BJ (cell line): ENCODE results near the gene PRIMPOL. TPM values are rescaled to one million over a fixed set of nuclear protein-coding genes. Genes with fewer than 3 reads are reported as not detected.
"Not testable (repeated sequence)": the region's sequence is repeated elsewhere in the genome, so short reads cannot be mapped to it uniquely, and the experiment has no call there.

Source experiments
- CTCF ChIA-PET: fragments of 350-600 bp; formaldehyde crosslinking; extraction: SDS; loops from one replicate; lab custom pipeline; 2021; ENCODE audit warnings: antibody characterized with exemption, inconsistent platforms; lab: Yijun Ruan, JAX
- POLR2A ChIA-PET: fragments of 300-600 bp; sonication (Branson Sonifier 250); formaldehyde crosslinking; extraction: SDS; loops from one replicate; lab custom pipeline; 2021; ENCODE audit warnings: antibody characterized with exemption; lab: Charles Lee
- DNase-seq: peaks from one replicate; pipeline ENCODE4 v3.0.0-alpha.2; 2011; ENCODE audit warnings: low read depth
- H3K27me3 ChIP-seq: 2 replicates; pipeline ENCODE4 v1.6.0; 2011; ENCODE audit warnings: low read length; ENCODE audit not compliant: control insufficient read depth, insufficient read depth
- H3K36me3 ChIP-seq: 2 replicates; pipeline ENCODE4 v1.5.1; 2011; ENCODE audit warnings: low read length; ENCODE audit not compliant: control insufficient read depth, insufficient read depth
- H3K4me3 ChIP-seq: 2 replicates; pipeline ENCODE4 v1.5.1; 2011; ENCODE audit warnings: low read depth, mild to moderate bottlenecking, control low read depth, low read length
- polyA plus RNA-seq: library from polyadenylated mRNA; depleted of rRNA; stranded (reverse); fragments of >200 nt; gene quantifications from 2 replicates; pipeline ENCODE4 v1.2.3, GENCODE V29; 2011
- TF ChIP-seq, protein P1 (sequence below): IDR thresholded peaks from 2 replicates; pipeline ENCODE4 v1.5.1; 2011; ENCODE audit warnings: low read depth, mild to moderate bottlenecking, control low read depth, inconsistent platforms, low read length, moderate library complexity; ENCODE audit not compliant: insufficient read depth

PRIMPOL gene
- polyA plus RNA-seq, 1 experiment, result 6.0 TPM

DNA sequence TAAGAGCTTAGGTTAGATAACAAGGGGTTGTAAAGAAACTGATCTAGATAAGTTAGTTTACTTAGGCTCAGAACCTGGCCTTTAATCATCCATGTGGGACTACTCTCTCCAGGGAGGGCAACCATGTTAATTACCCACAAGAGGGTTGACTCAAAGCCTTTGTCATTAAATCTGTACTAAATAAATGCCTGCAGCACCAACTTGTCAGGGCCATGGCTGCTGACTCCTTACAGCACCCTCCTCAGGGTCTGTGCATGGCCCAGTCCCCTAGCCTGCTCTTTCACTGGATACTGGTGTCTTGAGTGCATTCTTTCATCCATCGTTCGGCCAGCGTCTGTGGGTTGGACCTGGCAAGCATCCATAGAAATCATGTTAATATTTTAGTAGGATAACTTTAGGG, 35.0 kb upstream of the PRIMPOL start:
- POLR2A ChIA-PET, result no interaction called here
- CTCF ChIA-PET, result no interaction called here
- TF ChIP-seq, protein P1, sequence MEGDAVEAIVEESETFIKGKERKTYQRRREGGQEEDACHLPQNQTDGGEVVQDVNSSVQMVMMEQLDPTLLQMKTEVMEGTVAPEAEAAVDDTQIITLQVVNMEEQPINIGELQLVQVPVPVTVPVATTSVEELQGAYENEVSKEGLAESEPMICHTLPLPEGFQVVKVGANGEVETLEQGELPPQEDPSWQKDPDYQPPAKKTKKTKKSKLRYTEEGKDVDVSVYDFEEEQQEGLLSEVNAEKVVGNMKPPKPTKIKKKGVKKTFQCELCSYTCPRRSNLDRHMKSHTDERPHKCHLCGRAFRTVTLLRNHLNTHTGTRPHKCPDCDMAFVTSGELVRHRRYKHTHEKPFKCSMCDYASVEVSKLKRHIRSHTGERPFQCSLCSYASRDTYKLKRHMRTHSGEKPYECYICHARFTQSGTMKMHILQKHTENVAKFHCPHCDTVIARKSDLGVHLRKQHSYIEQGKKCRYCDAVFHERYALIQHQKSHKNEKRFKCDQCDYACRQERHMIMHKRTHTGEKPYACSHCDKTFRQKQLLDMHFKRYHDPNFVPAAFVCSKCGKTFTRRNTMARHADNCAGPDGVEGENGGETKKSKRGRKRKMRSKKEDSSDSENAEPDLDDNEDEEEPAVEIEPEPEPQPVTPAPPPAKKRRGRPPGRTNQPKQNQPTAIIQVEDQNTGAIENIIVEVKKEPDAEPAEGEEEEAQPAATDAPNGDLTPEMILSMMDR, result no peak
- DNase-seq, result no peak
- Histone ChIP-seq H3K36me3 (no peaks in the 10 kb centered on the region), H3K4me3 (no peak overlapping the region), H3K27me3 (no peaks in the 10 kb centered on the region)

DNA sequence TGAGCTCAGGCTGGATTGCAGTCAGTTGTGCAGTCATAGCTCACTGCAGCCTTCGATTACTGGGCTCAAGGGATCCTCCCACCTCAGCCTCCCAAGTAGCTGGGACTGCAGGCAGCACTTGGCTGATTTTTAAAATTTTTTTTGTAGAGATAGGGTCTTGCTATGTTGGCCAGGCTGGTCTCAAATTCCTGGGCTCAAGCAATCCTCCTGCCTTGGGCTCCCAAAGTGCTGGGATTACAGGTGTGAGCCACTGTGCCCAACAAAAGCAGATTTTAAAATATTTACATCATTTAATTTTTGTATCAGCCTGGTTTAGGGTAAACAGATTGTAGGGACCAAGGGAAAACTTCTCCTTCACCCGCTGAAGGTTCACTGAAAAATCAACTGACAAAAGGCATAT, 33.4 kb upstream of the PRIMPOL start:
- POLR2A ChIA-PET, H3K27me3 ChIP-seq, DNase-seq, H3K4me3 ChIP-seq, H3K36me3 ChIP-seq, CTCF ChIA-PET: not testable (repeated sequence)

DNA sequence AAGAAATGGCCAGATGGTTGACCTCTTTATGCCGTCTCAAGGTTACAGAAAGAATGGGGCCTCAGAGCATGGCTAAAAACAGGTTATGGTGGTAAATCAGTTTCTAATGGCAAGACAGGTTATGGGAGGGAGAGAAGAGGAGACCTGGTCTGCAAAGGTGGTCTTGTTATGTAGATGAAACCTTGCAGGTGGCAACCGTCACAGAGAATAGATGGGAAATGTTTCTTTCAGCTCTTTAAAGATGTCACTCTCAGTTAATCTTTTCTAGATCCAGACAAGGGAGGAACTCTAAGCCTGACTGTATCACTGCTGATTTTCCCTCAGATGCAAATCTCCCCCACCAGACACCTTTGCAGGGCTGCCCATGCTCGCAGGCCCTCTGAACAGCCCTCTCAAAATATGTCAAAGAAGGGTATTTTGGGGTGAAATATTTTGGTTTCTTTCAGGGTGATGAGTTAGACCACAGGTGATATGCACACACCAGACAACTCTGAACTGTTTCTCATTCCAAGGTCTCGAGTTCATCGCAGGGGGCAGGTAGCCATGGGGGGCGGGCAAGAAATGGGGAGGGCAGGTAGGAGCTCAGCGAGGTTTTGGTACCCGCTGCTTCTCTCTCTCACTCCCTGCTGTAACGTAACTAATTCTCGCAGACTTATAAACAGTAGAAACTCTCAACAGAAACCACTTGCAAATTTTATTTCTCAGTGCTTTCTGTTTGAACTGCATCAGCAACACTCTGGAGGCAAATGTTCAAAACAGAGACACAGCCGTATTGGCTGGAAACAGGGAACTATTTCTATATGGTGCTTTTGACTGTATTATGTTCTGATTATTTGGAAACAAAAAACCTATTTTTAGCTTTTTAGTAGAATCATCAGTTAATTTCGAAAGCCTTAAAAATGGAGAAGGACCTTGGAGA, 32.6 kb upstream of the PRIMPOL start:
- ChIA-PET CTCF (no interaction called here), POLR2A (no interaction called here)

DNA sequence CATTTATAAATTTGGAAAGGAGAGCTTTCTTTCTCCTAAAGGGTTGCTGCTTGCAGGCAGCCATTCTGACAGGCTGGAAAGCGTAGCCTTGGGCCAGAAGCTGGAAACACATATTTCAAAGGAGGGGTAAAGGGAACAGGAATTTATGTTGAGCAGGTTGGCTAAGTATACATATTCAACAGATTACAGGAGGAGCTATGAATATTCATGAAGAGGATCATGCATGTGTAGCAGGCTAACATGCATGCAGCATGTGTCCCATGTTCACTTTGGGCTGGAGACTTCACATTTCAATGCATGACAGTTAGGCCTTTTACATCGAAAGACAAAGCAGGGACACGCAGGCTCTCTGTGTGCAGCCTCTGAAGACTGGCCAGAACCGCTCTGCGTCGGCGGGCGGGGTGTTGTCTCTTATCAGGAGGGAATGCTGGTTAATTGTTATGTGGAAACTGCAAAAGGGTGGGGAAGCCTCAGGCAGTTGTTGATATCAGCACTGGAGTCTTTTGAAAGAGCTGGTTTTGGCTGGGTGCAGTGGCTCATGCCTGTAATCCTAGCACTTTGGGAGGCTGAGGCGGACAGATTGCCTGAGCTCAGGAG, 31.8 kb upstream of the PRIMPOL start:
- POLR2A ChIA-PET, result no interaction called here
- CTCF ChIA-PET, result interaction anchor here (1.3 to 1.5 kb wide), 2 partner anchors 7 to 11 kb away, joined by 3 read pairs; no protein-coding TSS in a partner anchor
- no peak for DNase-seq

More for the DNA sequence above, 32.6 kb upstream of the PRIMPOL start:
- H3K4me3 ChIP-seq, result no peak overlapping the region
- H3K27me3 ChIP-seq, result no peaks in the 10 kb centered on the region
- TF ChIP-seq, protein P1, result no peak
- DNase-seq, result no peak
- no peaks in the 10 kb centered on the region for H3K36me3 ChIP-seq

DNA sequence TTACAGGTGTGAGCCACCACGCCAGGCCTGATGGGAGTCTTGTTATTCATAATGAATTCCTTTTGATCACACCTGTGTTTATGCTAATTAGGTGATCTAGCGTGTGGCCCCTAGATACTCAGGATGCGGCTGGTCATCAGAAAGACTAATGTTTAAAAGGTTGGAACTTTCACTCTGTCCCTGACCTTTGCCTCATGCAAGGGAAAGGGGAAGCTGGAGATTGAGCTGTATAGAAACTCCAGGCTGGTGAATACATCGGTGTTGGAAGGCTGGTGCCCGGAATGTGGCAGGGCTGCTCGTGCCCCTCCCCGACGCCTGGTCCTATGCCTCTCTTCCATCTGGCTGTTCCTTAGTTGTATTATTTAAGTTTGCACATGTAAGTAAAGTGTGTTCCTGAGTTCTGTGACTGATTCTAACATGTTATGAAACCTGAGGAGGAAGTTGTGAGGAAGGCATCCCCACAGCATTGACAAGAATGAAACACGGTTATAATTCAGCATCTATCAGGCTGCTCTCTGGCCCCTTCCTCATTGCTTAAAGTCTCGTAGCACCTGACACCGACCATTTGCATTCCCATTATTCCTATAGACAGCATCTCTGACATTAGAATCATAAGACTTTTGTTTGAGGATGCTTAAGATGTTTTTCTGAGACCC, 29.2 kb upstream of the PRIMPOL start:
- ChIA-PET POLR2A (no interaction called here), CTCF (no interaction called here)
- no peak for DNase-seq
- TF ChIP-seq, protein P1, result no peak
- Histone ChIP-seq H3K36me3 (no peaks in the 10 kb centered on the region), H3K4me3 (no peak overlapping the region), H3K27me3 (no peaks in the 10 kb centered on the region)

More for the DNA sequence above, 31.8 kb upstream of the PRIMPOL start:
- Histone ChIP-seq H3K27me3 (no peaks in the 10 kb centered on the region), H3K4me3 (no peak overlapping the region), H3K36me3 (no peaks in the 10 kb centered on the region)
- TF ChIP-seq, protein P1, result no peak
